Cerebellar nuclear complex (tissue), 1 donor: ENCODE data around the gene KRT13.
A peak's percentile ranks its signal among the peaks of the same experiment; 100 is the strongest.

Experiments used
- DNase-seq, 2 experiments: peaks; one replicate each; lab custom pipeline; 2025; lab: John Stamatoyannopoulos, UW

KRT13 gene

GRCh38 chr17:41519501-41520224 lies 14.3 kb upstream of the KRT13 start:
- DNase-seq: peak in 1 of 2 experiments; percentile 23

GRCh38 chr17:41518789-41519449 lies 13.5 kb upstream of the KRT13 start, which contains the start of gene KRT15:
Gene KRT15, minus strand, starts transcription at chr17:41518890. Its CDS starts 63 bp downstream, at chr17:41518827.
- DNase-seq: no peak

- DNase-seq: no peak
Measured at GRCh38 chr17:41518031-41518430, 12.6 kb upstream of the KRT13 start.

- DNase-seq: no peak
Measured at GRCh38 chr17:41516830-41517283, 11.4 kb upstream of the KRT13 start.

GRCh38 chr17:41516147-41516829 lies 10.9 kb upstream of the KRT13 start:
- no peak for DNase-seq

DNA sequence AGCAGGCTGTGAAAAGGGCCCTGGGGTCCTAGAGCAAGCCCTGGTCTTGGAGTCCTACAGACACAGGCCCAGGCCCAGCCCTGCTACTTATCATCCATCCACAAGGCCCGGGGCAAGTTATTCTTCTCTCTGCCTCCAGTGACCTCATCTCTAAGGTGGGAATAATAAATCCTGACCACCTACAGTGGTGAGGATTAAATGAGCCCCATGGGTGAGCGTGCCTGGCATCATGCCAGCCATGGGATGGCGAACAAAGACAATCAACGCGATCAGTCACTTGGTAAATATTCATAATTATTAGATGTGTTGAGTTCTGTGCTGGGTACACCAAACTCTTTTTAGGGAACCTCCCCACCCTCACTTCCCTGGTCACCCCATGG lies 7.7 kb upstream of the KRT13 start:
- DNase-seq: no peak

GRCh38 chr17:41512546-41513167 lies 7.2 kb upstream of the KRT13 start:
- no peak for DNase-seq

- DNase-seq: no peak
Measured at GRCh38 chr17:41511716-41512115, 6.3 kb upstream of the KRT13 start.

DNA sequence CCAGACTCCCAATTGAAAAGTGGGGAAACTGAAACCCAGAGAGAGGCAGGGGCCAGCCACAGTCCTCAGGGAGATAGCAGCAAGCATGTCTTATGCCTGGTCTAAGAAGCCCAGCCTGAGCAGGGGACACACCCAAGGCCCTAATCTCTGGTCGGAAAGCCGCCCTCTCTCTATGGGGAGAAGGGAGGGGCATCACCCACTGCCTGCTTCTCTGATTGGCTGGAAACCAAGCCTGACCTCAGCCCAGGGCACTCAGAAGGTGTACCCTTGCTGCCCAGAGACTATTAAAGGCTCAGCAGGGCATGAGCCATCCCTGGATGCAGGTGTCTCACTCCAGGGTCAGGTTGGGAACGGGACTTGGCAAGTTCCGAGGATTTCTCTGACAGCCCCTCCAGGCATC lies 5.7 kb upstream of the KRT13 start:
- DNase-seq: no peak

DNA sequence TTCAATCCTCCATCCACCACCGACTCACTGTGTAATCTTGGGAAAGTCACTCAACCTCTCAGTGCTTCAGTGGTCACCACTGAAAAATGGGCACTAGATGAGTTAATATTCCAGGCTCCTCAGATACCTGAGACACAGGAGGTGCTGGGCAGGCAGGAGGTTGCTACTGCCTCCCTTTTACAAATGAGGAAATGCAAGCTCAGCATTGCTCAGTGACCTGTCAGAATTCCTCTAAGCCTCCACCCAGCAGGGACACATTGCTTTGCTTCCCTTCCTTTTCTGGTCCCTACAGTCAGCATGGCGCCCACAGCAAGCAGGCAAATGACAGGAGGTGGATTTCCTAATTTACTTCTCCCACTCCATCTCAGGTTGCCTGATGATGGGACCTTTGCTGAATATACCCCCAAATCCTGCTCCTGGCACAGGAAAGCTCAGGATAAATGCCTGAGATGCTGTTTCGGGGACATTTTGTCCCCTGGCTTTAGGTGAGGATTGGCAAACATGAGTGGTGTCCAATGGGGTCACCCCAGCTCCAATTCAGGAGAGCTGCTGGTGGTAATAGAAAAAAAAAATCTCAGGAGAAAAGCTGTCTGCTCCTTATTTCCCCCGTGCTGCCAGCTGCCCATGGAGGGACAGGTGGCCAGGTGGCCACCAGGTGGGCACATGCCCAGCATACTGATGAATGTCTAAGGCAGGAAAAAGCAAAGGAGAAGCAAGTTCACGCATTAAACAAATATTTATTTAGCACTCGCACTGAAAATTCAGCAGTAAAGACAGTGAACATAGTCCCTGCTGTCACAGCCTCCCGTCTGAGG lies 5.0 kb upstream of the KRT13 start:
- no peak for DNase-seq

DNA sequence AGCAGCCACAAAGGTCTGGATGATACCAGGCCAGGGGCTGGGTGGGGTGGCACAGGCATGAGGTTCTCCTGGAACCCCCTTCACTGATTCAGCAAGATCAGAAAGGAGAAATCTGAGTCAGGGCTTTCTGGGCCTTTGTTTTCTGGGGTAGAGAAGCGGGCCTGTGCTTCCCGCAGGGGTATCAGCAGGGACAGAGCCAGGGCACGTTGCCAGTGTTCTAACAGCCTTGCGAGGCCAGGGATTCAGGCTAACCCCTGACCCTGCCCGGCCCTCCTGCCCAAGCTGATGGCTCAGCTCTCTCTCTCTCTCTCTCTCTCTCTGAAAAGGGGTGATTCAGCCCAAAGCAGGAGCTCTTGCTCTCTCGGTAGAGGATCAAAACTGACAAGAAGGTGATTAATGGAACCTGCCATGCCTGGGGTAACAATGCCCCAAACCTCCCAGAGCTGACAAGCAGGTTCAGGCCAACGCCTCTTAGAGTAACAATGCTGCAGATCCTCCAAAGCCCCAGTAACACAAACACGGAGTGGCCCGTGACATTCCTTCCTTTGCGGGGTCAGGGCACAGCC lies 2.0 kb upstream of the KRT13 start:
- DNase-seq: no peak

GRCh38 chr17:41505809-41506767 lies 676 bp upstream of the KRT13 start:
- no peak for DNase-seq

GRCh38 chr17:41504246-41504977 lies 1.0 kb downstream of the KRT13 start:
- no peak for DNase-seq

DNA sequence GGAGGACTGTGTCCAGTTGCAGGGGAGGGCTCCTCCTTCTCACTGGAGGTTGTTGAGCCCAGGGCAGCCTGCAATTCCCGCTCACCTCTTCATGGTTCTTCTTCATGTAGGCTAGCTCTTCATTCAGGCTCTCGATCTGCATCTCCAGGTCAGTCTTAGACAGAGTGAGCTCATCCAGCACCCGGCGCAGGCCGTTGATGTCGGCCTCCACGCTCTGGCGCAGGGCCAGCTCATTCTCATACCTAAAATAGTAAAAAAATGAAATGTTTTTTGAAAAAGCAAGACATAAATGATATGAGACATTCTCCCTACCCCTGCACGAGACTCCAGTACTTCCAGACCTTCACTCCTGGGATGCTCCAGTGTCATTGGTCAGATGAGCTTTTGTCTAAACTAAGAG lies 2.2 kb downstream of the KRT13 start:
- DNase-seq: no peak

DNA sequence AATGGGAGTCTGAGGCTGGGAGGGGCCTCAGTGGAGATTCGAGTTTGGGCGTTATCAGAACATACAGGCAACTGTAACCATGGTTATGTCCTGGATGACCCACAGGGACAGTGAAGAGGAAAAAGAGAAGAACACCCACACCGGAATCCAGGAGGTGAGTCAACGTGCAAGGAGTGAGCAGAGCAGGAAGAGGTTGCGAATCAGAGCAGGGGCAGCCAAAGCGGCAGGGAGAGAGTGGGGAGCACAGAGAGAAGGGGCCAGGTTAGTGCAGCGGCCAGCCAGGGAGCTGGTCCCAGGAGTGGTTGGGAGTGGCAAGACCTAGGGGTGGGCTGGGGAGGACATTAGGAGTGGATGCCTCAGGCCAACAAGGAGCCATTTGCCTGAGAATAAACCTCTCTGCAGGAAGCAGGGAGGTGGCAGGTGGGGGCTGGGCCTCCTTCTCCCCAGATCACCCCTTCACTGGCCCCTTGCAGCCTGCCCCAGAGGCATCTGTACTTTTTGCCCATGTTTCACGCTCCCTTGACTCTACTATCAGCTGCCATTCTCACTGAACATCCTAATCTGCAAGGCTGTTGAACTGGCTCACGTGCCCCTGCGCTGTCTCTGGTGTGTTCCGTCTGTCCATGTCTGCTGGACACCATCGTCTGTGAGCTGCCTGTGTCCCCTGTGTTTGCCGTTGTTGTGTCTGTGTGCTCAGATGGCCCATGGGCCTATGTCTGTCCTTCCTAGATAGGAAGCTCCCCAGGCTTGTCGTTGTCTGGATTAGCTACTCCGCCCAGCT lies 5.1 kb downstream of the KRT13 start:
- DNase-seq: no peak

- no peak for DNase-seq
Measured at GRCh38 chr17:41499714-41500113, 5.7 kb downstream of the KRT13 start.

DNA sequence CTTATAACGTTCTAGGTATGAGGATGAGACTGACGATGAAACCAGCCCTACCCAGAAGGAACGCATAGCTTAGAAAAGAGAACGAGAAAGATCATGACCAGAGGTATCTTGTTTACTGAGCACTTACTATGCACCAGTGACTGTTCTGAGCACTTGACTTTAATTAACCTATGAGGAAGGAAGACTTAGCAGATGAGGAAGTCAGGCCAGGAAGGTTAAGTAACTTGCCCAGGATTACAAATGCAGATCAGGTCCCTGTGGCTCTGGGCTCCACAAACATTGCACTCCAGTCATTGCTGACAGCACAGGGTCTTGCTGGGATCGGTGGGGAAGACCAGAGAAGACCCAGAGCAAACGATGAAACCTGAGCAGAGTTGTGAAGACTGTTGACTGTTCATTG lies 7.1 kb downstream of the KRT13 start:
- no peak for DNase-seq

- DNase-seq: no peak
Measured at GRCh38 chr17:41496803-41497484, 8.5 kb downstream of the KRT13 start.
